Measurements from ENCODE around the gene DENND5A.

- no peak for TF ChIP-seq CTCF (IDR thresholded peaks at IDR 0.05; ENCODE audit: borderline replicate concordance, extremely low read depth, low read length, poor library complexity, severe bottlenecking)
- TF ChIP-seq EZH2 (IDR thresholded peaks at IDR 0.05; ENCODE audit: borderline replicate concordance, low read depth, low read length, severe bottlenecking): no peak
These were observed 92.8 kb downstream of the DENND5A start for GRCh38 chr11:9172389-9172788.
